K562 (cell line): ENCODE results near the gene CLCN6. TPM values are rescaled to one million over a fixed set of nuclear protein-coding genes. Genes with fewer than 3 reads are reported as not detected.

ENCODE experiments used
- DIDO1 ChIP-seq: fragments of 450-650 bp; IDR thresholded peaks from 2 replicates; pipeline ENCODE4 v1.6.1; 2016; ENCODE audit warnings: low read depth, missing biosample characterization, missing genetic modification characterization
- GTF2A2 ChIP-seq: IDR thresholded peaks from 2 replicates; pipeline ENCODE4 v1.6.1; 2016; ENCODE audit warnings: mild to moderate bottlenecking, missing genetic modification characterization, missing compliant biosample characterization
- GTF2F1 ChIP-seq: IDR thresholded peaks from 2 replicates; pipeline ENCODE4 v1.6.1; 2011; ENCODE audit warnings: low read depth, low read length, improper control_type of control experiment
- RBM22 ChIP-seq: fragments of 200-400 bp; formaldehyde crosslinking; IDR thresholded peaks from 2 replicates; pipeline ENCODE4 v1.6.1; 2018; ENCODE audit warnings: low read length, low read depth; ENCODE audit not compliant: poor library complexity, severe bottlenecking
- ZFP30 ChIP-seq: fragments of 250-450 bp; sonication (Bioruptor Pico); IDR thresholded peaks from 2 replicates; pipeline ENCODE4 v1.8.0; 2022; ENCODE audit warnings: moderate library complexity, mild to moderate bottlenecking, inconsistent platforms, borderline replicate concordance
- ZNF609 ChIP-seq: sonication (generic); formaldehyde crosslinking; IDR thresholded peaks from 2 replicates; pipeline ENCODE4 v1.8.1; 2023; ENCODE audit warnings: missing genetic modification reagents, mild to moderate bottlenecking, borderline replicate concordance
- polyA plus RNA-seq, 8 experiments: library from polyadenylated mRNA; depleted of rRNA in 4 of 8; stranded (reverse) in 5 of 8; unstranded in 3 of 8; fragments of >200 nt; fragmentation: Nextera tagmentation in 2 of 8; fragmentation: Illumina TruSeq in 1 of 8; extraction: Ambion mirVana in 2 of 8; extraction: Trizol in 1 of 8; gene quantifications; 2 replicates each; pipeline versions ENCODE4 v1.2.1 to v1.2.3, GENCODE V29; 2011 to 2014; ENCODE audit warnings: inconsistent platforms in 1 of 8, missing spikeins in 1 of 8
- total RNA-seq, 7 experiments: library from RNA; depleted of rRNA in 6 of 7; stranded (reverse); fragments of >200 nt in 6 of 7; fragmentation: Illumina TruSeq in 2 of 7; extraction: Trizol in 2 of 7; gene quantifications; 2 replicates each; pipeline versions ENCODE4 v1.2.1 to v1.2.3, GENCODE V29; 2011 to 2021; ENCODE audit warnings: low replicate concordance in 1 of 7

CLCN6 gene
- total and polyA plus RNA-seq, 9 of the 15 experiments (the other 6 are each of a cell fraction or from before 2014, with no cell fraction given), result 2.0 to 21.8 (median 13.6) TPM

- TF ChIP-seq ZNF609 (CRISPR knock-in tag) (no peak), ZFP30 (CRISPR knock-in tag) (no peak), GTF2A2 (tag) (no peak), DIDO1 (no peak), GTF2F1 (no peak), RBM22 (no peak)
Measured at GRCh38 chr1:11872545-11872944, 66.6 kb downstream of the CLCN6 start (continued).
